Measurements from ENCODE around the gene ID4. TPM values are rescaled to one million over a fixed set of nuclear protein-coding genes. Genes with fewer than 3 reads are reported as not detected.

The ID4 gene
- total RNA-seq, 4 donors from 2014 or later, result 60.2 to 158 (median 63.3) TPM

DNA sequence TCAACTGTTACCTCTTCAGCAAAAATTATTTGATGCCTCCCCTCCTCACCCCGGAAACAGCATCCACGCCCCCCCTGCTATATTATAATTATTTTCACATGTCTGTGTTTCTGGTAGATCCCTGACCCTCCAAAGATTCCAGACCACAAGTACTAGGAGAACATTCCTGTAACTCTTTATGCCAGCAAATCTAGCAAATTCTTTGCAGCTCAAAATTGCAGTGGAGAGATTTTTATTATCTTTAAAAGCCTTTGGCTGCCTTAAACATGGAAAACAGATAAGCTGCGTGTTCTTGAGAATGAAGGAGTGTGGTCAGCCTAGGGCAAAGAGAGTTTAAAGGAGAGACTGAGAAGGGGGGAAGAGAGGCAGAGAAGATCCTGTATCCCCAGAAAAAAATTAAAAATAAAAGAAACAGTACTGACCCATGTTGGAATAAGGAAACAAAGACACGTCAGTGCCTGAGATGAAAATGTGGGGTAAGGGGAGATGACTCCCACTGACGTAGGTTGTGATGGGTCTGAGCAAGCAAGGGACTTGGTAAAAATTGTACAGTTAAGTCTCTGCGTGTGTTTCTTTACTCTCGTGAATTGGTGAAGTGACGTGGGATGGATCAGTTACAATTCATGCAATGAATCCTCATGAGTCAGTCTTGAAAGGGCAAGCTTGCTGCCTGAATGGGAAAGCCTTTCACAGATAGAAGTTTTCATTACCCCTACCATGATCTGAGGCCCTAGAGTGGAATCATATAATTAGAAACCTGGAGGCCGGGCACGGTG is 8.3 kb downstream of the ID4 start:
- TF ChIP-seq, protein P1, sequence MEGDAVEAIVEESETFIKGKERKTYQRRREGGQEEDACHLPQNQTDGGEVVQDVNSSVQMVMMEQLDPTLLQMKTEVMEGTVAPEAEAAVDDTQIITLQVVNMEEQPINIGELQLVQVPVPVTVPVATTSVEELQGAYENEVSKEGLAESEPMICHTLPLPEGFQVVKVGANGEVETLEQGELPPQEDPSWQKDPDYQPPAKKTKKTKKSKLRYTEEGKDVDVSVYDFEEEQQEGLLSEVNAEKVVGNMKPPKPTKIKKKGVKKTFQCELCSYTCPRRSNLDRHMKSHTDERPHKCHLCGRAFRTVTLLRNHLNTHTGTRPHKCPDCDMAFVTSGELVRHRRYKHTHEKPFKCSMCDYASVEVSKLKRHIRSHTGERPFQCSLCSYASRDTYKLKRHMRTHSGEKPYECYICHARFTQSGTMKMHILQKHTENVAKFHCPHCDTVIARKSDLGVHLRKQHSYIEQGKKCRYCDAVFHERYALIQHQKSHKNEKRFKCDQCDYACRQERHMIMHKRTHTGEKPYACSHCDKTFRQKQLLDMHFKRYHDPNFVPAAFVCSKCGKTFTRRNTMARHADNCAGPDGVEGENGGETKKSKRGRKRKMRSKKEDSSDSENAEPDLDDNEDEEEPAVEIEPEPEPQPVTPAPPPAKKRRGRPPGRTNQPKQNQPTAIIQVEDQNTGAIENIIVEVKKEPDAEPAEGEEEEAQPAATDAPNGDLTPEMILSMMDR (IDR thresholded peaks at IDR 0.05), result no peak
- TF ChIP-seq POLR2A (IDR thresholded peaks at IDR 0.05; ENCODE audit: low read depth) (no peak), EP300 (IDR thresholded peaks at IDR 0.05) (no peak), POLR2AphosphoS5 (IDR thresholded peaks at IDR 0.05) (no peak)
- H3K4me3 ChIP-seq, result no peak overlapping the region
- H3K9me3 ChIP-seq, result no peaks in the 10 kb centered on the region
- 85% methylated on average over 10 of the region's 10 CpGs for WGBS
- intact Hi-C loops (cut with DNase I), result loop anchor here (5.0 kb wide), 1 partner anchor 523 kb away; no protein-coding TSS in a partner anchor
- no peaks in the 10 kb centered on the region for H3K27me3 ChIP-seq
- H3K27ac ChIP-seq (replicated peaks in 1 of 4), result peak overlapping the region in 1 of 4 donors; percentile 18
- no peaks in the 10 kb centered on the region for H3K36me3 ChIP-seq
- DNase-seq (ENCODE audit: extremely low spot score), result no peak
- peaks cover 0 to 45% (median 41%) of the 10 kb centered on the region in 4 donors for H3K4me1 ChIP-seq

DNA sequence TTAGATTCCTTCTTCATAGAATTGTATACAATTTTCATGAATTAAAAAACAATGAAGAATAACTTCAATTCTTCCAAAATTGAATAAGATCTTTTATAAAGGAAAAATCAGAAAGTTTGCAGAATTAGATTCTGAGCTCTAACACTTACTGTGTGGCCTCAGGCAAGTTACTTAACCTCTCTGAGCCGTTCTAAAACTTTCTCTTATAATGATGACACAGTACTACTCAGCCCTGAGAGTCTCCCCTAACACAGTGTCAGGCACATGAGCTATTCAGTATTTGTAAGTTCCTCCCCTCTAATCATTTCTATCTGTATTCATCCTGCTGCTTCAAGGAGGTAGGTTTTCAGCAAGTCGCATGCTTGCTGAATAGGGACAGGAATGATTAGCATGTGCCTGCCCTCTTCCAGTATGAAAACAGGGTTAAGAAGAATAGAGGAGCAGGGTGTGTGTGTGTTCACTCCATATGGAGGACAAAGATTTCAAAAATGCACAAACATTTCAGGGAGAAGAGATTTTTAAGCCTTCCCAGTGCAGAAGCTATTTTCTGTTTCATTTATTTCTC is 11.4 kb downstream of the ID4 start:
- Histone ChIP-seq H3K4me3 (peak overlapping the region in 1 of 4 donors; percentile 31), H3K9me3 (no peaks in the 10 kb centered on the region), H3K36me3 (no peaks in the 10 kb centered on the region), H3K27ac (replicated peaks in 1 of 4) (peak overlapping the region; percentile 66 to 82 (median 74)), H3K4me1 (peaks cover 6 to 42% (median 35%) of the 10 kb centered on the region in 4 donors), H3K27me3 (no peaks in the 10 kb centered on the region)
- intact Hi-C loops (cut with DNase I), result loop anchor here (5.0 kb wide), 1 partner anchor 526 kb away; no protein-coding TSS in a partner anchor
- no peak for DNase-seq (ENCODE audit: extremely low spot score)
- TF ChIP-seq POLR2AphosphoS5 (IDR thresholded peaks at IDR 0.05), result no peak
- TF ChIP-seq POLR2A (IDR thresholded peaks at IDR 0.05; ENCODE audit: low read depth), result no peak
- TF ChIP-seq, protein P1 (IDR thresholded peaks at IDR 0.05), result no peak
- no peak for TF ChIP-seq EP300 (IDR thresholded peaks at IDR 0.05)
- WGBS, result 80% methylated on average over 2 of the region's 2 CpGs

GRCh38 chr6:19849196-19849595 is 12.0 kb downstream of the ID4 start:
- Histone ChIP-seq H3K9me3 (no peaks in the 10 kb centered on the region), H3K36me3 (no peaks in the 10 kb centered on the region), H3K4me1 (peaks cover 6 to 42% (median 35%) of the 10 kb centered on the region in 4 donors), H3K27me3 (no peaks in the 10 kb centered on the region), H3K4me3 (peak overlapping the region in 1 of 4 donors; percentile 31), H3K27ac (replicated peaks in 1 of 4) (peak overlapping the region; percentile 66 to 82 (median 74))
- TF ChIP-seq EP300 (IDR thresholded peaks at IDR 0.05) (no peak), POLR2AphosphoS5 (IDR thresholded peaks at IDR 0.05) (no peak), POLR2A (IDR thresholded peaks at IDR 0.05; ENCODE audit: low read depth) (no peak)
- TF ChIP-seq, protein P1 (IDR thresholded peaks at IDR 0.05), result no peak
- DNase-seq (ENCODE audit: extremely low spot score), result no peak
- 62% methylated on average over 3 of the region's 3 CpGs for WGBS
- intact Hi-C loops (cut with DNase I), result loop anchor here (5.0 kb wide), 1 partner anchor 527 kb away; no protein-coding TSS in a partner anchor

DNA sequence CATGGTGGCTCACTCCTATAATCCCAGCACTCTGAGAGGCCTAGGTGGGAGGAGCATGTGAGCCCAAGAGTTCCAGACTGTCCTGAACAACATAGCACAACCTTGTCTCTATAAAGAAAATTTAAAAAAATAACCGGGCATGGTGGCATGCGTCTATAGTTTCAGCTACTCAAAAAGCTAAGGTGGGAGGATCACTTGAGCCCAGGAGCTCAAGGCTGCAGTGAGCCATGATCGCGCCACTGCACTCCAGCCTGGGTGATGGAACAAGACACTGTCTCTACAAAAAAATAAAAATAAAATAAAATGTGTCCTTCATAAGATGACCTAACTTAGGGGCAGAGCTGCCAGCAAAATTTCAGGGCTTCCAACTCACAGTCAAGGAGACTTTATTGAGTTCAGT is 12.6 kb downstream of the ID4 start:
- Histone ChIP-seq H3K9me3 (no peaks in the 10 kb centered on the region), H3K4me1 (peaks cover 6 to 40% (median 35%) of the 10 kb centered on the region in 4 donors), H3K27me3 (no peaks in the 10 kb centered on the region), H3K27ac (replicated peaks in 1 of 4) (peak overlapping the region; percentile 66 to 82 (median 74)), H3K36me3 (no peaks in the 10 kb centered on the region), H3K4me3 (no peak overlapping the region)
- DNase-seq (ENCODE audit: extremely low spot score), result no peak
- 74% methylated on average over 4 of the region's 4 CpGs for WGBS
- intact Hi-C loops (cut with DNase I), result loop anchor here (2.0 to 10.0 kb wide), 5 partner anchors 37 to 1255 kb away; no protein-coding TSS in a partner anchor
- no peak for TF ChIP-seq EP300 (IDR thresholded peaks at IDR 0.05)
- TF ChIP-seq, protein P1 (IDR thresholded peaks at IDR 0.05), result no peak
- no peak for TF ChIP-seq POLR2AphosphoS5 (IDR thresholded peaks at IDR 0.05)
- no peak for TF ChIP-seq POLR2A (IDR thresholded peaks at IDR 0.05; ENCODE audit: low read depth)
